NCI-H1694 treated with DMSO at 0.1 percent for 48 hours (cell line): ENCODE results near the gene CLDN14.
A peak's percentile ranks its signal among the peaks of the same experiment; 100 is the strongest.

Experiments used
- DNase-seq: peaks from one replicate; lab custom pipeline; 2025; lab: John Stamatoyannopoulos, UW

Gene CLDN14, protein sequence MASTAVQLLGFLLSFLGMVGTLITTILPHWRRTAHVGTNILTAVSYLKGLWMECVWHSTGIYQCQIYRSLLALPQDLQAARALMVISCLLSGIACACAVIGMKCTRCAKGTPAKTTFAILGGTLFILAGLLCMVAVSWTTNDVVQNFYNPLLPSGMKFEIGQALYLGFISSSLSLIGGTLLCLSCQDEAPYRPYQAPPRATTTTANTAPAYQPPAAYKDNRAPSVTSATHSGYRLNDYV

GRCh38 chr21:36479415-36480402 lies at the start of gene CLDN14:
Gene CLDN14, minus strand, starts transcription at chr21:36480122. Its CDS starts 18,427 bp downstream, at chr21:36461695.
- no peak for DNase-seq

- no peak for DNase-seq
Observed at GRCh38 chr21:36528716-36529115, 48.8 kb upstream of the CLDN14 start.

GRCh38 chr21:36527317-36527716 lies 47.4 kb upstream of the CLDN14 start:
- no peak for DNase-seq

GRCh38 chr21:36526104-36526503 lies 46.2 kb upstream of the CLDN14 start:
- DNase-seq = no peak

DNA sequence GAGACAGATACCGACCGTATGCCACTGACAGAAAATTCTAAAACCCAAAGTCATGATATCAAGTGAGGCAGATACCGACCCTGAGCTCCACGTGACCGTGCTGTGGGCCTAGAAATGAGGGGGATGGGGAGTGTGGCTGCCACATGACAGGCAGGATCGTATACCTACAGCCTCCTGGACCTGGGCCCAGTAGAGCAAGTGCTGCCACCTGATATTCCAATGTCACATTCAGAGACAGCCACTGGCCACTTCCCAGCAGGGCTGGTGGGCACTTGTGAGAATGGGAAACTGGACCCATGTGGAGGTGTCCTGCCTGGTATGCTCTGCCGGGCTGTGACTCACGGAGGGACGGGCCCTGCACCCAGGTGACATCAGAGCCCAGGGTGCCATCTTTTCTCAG lies 44.6 kb upstream of the CLDN14 start:
- no peak for DNase-seq

- no peak for DNase-seq
Observed at GRCh38 chr21:36522219-36522808, 42.4 kb upstream of the CLDN14 start.

DNA sequence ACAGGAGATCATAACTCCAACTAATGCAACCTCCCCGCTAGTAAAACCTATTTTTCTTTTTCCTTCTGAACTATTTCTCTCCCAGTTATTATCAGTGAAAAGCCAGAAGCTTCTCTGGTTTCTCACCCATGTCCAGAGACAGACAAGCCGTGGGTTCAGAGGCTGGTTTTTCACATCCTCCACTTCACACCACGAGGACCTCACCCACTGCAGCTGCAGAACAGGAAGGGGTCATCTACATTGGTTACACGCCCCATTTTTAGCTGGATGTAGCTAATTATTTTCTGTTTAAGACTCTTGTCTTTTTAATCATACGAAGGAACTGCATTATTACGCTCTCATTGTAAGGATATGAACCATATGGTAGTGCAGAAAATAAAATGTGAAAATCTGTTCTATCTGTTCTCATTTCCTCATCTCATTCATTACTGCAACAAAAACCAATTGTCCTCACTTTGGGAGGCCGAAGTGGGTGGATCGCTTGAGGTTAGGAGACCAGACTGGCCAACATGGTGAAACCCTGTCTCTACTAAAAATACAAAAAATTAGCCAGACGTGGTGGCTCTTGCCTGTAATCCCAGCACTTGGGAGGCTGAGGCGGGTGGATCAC lies 39.1 kb upstream of the CLDN14 start:
- no peak for DNase-seq

DNA sequence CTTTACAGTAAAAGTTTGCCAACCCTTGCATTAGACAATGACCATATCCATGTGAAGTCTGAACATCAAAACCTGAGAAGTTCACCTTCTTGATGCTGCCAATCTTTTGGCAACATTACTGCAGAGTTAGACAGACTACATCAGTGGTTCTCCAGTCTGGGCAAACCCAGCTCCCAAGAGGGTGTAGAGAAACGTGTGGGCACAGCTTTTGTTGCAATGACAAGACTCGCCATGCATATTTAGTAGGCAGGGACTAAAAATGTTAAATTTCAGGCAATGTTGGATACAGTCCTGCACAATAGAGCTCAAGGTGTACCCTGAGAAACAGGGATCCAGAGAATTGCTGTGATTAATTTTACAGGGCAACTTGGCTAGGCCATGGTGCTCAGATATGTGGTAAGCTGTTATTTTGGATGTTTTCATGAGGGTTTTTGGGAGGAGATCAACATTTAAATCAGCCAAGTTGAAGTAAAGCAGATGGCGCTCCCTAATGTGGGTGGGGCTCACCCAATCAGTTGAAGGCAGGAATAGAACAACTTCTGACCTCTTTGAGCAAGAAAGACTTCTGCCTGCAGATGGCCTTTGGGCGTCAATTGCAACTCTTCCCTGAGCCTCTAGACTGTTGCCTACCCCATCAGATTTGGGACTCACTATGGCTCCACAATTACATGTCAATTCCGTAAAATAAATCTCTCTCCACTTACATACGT lies 37.6 kb upstream of the CLDN14 start:
- DNase-seq = no peak

DNA sequence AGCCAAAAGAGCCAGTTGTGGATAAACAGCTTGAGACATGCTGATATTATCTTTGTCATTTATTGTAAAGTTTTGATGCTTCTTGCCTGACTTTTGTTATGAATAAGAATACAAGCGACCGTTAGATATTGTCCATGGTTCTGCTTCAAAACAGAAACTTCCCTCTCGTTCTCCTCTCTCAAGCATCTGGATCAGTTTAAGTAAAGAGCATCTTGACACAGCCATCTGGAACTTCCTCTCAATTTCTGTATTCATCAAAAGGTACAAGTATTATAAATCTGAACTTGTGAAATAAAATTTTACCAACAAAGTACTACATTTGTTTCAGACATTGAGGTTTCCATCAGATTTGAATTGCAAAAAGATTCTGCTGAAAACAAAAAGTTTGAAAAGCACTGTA lies 36.4 kb upstream of the CLDN14 start:
- no peak for DNase-seq

GRCh38 chr21:36513430-36513829 lies 33.5 kb upstream of the CLDN14 start:
- no peak for DNase-seq

- no peak for DNase-seq
Observed at GRCh38 chr21:36512971-36513370, 33.0 kb upstream of the CLDN14 start.

DNA sequence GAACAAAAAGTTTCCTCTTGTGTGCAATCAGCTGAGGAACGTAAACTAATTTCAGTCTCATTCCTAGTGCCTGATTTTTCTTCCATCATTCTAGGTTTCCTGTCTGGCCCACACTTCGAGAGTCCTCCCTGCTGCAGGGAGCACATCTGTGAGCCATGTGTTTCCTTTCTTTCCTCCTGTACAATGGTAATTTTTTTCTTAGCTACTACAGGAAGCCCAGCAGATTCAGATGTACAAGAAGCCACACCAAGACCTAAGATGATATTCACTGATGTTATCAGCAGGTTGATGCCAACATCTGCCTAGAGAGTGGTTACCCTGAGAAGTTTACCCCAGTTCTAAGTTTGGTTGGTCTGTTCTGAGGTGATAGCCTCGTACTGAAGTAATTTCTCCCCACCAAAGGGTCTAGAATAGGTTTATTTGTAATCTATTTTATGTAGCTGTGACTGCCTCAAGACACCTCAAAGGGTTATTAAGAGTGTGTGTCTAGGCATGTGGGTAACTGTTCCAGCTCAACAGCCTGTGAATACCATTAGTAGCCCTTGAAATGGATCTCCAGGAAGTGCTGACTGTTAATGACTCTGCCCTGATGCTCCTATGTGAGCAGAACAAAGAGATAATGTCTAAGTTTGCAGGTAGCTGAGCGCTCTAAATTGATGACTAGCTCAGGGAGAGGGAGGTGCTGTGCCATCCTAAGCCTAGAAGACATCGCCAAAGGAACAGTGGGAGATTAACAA lies 31.7 kb upstream of the CLDN14 start:
- no peak for DNase-seq

DNA sequence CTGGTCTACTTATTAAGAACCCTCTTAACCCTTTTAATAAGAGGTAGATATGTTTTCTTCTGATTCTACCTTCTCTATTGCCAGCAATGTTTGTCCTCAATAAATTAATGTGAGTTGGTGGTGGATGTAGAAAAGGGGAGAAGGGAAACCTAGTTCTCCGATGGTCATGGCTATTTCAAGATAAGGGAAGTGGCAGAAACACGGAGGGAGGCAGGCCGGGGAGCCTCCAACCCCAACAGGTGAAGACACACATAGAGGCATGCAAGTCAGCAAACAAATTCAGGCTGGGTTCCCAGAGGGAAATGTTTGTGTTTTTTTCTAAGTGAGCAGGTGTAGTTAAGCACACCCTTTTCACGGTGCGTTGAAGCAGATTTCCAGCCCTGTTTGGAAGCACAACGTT lies 31.0 kb upstream of the CLDN14 start:
- no peak for DNase-seq

DNA sequence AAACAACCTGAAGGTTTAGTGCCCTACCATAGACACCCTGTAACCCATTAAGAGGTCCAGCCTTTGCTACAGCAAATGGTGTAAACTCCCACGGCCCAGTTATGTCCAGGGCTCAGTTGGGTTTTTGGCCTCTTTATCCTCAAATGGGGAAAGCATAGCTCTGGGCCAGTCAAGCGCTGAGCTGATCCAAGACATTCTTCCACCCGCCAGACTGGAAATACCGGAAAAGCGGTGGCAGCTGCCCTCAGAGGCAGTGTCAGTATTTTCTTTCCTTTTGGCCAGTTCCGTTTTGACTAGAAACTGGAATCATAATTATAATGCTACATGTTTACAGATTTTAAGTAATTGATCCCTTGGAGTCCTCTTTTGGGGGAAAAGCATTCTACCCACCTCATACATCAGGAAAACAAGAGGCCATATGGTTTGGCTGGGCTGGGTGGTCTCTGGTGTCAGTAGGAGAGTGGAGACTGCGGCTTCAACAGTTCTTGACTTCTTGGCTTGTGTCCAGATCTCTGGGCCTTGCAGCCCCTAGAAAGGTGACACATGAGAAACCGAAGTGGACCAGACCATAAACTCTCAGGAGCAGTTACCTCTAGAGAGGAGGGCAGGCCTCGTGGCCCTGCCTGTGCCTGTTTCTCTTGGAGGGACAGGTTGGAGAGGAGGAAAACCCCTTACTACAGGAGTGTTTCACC lies 30.2 kb upstream of the CLDN14 start:
- DNase-seq = no peak

DNA sequence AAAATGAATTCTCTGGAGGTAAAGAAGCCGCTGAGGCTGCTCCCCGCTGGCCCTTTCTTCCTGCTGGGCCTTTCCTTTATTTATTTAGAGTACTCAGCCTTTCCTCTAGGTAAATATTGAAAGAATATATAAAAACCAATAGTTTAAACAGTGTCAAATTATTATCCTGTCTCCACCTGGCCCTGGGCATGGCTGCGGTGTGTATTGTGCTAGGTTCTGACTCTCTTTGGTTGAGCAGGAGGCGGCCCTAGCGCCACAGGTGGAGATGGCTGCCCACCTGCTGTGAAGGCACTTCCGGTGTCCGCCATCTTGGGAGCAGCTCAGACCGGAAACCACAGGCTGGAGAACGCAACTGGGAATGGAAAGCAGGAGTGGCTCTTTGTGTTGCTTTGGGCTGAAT lies 29.0 kb upstream of the CLDN14 start:
- no peak for DNase-seq

DNA sequence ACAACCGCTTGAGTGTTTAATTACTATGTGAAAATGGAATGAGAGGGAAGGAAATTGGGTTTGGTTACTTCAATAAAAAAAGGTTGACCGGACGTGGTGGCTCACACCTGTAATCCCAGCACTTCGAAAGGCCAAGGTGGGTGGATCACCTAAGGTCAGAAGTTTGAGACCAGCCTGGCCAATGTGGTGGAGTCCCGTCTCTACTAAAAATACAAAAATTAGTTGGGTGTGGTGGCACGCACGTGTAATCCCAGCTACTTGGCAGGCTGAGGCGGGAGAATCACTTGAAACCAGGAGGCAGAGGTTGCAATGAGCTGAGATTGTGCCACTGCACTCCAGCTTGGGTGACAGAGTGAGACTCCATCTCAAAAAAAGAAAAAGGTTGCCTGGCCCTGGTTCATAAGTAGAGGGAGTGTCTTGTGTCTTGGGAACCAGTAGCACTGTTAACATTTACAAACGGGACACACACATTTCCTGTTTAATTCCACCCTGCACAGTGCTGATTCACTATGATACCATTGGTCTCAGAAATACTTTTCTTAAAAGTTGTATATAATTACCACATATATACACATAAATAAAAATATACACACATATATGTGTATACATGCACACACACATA lies 27.6 kb upstream of the CLDN14 start:
- no peak for DNase-seq

GRCh38 chr21:36506482-36506881 lies 26.6 kb upstream of the CLDN14 start:
- no peak for DNase-seq

- DNase-seq = peak; percentile 47
Observed at GRCh38 chr21:36504067-36505058, 24.4 kb upstream of the CLDN14 start.

DNA sequence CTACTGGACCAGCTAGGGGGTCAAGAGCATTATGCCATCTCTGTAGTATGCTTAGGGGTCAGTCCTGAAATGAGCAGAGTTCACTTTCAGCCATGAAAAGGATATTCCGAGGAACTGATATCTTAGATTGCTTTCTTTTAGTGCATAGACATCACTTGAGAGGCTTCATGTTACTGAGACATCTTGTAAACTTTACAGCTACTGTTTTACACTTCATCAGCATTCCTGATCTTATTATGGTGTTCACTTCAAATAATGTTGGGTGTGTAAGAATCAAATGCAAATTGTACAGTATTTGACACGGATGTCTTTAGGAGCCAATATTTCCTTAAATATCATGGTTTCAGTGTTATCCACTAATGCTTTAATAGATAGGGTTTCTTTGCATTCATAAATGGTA lies 22.4 kb upstream of the CLDN14 start:
- DNase-seq = no peak
